GM21423 (cell line): ENCODE results near the gene ZDHHC13.

Experiments used
- ATAC-seq: cut with Tn5 transposase; IDR thresholded peaks from one replicate; pipeline ENCODE4 v1.9.1; 2021; ENCODE audit warnings: mild to moderate bottlenecking, moderate library complexity; ENCODE audit not compliant: unreplicated experiment

ZDHHC13 gene

DNA sequence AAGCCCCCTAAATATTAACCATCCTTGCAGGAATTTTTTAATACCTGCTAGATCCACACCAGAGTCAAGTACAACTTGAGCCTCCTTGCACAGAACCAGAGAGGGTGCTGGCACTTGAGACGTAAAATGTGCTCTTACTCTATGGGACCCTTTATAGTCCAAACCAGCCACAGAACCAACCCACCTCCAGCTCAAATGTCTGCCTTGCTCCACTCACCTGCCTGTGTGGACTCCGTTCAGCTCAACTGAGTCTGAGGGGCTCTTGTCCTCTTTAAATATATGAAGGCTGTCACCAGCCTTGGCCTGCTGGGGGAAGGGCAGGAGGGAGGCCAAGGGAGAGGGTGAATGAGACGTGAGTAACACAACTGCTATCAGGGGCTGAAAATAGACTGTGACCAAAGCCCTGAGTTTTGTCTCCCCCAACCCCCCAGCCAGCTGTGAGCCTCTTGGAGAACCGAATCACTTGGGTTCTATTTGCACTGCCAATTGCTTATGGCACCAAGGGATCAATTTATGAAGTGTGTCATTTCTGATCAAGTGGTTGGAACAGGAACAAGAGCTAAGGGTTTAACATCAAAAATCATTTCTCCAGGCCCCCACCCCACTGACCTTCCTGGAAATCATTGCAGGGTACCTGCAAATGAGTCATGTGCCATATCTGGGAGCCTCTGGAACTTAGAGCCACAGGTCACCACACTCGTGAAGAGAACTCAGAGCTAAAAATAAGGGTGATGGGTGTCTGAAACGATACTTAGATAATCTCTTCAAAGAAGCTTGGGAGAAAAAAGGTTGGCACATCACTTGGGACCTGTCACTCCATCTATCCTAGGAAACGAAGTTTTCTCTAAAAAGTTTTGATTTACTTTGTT lies 85.0 kb downstream of the ZDHHC13 start, which contains the start of gene CSRP3:
Gene CSRP3 (minus strand): TSS at position 247 of the 869 bp plus-strand sequence. CDS start 9,535 bp downstream, outside the sequence.
- no peak for ATAC-seq

DNA sequence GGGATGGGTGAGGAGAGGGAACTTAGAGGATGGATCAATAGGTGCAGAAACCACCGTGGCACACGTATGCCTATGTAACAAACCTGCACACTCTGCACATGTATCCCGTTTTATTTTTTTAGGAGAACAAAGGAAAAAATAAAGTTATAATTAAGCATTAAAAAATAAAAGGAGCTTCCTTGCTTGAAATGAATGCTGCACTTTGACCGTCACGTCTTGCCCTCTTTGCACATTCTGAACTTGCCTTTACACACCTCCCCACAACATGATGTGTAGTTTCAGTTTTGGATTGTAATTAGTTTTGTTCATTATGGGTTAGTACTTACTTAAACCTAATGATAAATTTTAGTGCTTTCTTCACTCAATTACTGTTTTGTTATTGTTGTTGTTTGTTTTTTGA lies 87.9 kb downstream of the ZDHHC13 start:
- no peak for ATAC-seq

DNA sequence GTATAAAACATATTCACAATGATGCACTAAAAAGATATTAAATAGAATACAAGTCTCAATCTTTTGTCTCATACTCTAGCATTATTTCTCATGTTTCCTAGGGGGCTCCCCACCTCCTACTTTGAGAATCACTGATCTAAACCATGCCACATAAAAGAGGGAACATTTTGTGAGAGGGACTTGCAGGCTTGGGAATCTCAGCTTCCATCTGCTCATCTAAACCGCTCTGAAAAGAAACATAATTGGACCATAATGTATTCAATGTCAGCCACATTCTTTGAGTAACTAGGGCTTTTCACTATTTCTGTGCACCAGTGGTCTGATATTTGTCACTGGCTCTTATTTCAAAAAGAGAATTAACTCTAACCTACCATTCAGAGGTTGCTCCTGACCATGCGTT lies 91.2 kb downstream of the ZDHHC13 start:
- no peak for ATAC-seq

DNA sequence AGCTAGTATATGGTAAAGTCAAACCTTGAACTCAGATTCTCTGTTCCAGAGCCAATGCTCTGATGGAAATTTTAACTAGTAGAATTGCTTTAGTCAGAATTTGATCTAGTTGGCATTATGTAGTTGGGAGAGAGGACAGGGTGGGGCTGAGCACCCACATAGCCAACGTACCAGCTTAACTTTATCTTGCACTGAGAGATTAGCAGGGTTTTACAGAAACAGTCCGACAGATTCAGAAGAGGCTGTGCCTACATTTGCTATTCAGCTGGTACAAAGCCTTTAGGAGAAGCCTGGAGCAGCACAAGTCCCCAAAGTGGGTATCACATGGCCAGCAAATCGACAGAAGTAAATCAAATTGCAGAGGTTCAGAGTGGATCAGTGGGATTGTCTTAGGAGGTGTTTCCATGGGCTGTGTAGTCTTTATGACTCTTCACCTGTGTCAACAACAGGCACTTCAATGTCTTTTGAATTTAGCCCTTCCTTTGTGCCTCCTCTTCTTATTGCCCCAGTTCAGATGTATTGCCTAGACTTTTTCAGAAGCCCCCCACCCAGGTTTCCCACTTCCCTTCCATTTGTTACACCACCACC lies 92.1 kb downstream of the ZDHHC13 start:
- no peak for ATAC-seq

DNA sequence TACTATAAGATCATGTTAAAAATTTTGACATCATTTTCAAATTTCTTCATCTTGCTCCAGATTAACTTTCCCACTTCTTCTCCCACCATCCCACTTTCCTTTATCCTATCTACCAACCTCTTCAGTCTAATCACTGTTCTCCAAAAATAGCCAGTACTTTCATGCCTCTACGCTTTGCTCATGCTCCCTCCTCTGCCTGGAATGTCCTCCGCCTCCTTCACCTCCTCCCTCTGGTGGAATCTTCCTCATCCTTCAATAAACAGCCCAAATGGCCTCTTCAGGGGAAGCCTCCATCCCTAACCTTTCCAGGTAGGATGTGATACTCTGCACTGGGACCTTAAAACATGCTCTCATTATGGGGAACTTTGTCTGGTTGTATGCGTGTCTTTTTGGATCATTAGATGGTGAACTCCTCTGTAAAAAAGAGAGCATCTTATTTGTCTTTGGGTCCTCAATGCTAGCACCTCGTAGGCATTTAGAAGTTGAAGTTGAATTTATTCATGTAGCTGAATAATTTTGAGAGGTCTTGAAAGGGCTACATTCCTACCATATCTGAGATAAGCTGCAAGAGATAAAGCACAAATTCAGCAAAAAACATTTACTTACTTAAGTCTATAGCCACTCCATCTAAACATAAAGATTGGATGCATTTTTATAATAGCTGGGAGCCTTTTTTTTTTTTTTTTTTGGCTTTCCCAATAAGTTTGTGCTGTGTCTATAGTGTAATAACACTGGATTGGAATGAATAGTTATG lies 92.8 kb downstream of the ZDHHC13 start:
- ATAC-seq, result no peak

DNA sequence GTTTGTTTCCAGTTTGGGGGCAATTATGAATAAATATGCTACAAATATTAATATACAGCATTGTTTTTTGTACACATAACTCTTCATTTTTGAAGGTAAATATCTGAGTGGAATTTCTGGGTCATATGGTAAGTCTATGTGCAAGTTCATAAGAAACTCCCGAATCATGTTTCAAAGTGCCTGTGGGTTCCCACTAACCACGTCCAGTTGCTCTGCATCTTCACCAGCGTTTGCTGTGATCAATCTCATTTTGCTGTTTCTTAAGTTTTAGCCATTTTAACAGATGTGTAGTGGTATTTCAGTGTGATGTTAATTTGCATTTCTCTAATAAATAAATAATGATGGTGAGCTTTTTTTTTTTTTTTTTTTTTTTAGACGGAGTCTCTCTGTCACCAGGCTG lies 99.1 kb downstream of the ZDHHC13 start:
- no peak for ATAC-seq

DNA sequence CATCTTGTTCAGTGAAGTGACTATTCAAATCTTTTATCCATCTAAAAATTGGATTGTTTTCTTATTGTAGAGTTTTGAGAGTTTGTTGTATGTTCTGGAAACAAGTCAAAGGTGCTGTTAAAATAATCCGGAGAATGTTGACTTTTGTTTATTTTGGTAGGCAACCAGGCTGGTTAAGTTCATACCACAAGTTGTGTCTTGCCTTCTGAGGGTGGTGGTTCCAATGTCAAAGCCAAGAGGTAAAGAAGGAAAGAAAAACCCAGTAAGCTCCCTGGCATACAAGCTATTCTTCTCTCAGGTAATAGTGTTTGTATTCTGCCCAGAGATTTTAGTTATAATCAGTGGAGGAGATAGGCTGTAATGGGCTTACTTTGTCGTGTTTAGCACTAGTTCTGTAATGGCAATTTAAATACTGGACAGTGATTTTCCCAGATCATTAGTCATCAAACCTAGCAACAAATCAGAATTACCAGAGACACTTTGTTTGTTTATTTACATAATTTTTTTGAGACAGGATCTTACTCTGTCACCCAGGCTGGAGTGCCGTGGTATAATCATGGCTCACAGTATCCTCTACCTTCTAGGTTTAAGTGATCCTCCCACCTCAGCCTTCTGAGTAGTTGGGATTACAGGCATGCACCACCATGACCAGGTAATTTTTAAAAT lies 99.9 kb downstream of the ZDHHC13 start:
- ATAC-seq, result no peak

DNA sequence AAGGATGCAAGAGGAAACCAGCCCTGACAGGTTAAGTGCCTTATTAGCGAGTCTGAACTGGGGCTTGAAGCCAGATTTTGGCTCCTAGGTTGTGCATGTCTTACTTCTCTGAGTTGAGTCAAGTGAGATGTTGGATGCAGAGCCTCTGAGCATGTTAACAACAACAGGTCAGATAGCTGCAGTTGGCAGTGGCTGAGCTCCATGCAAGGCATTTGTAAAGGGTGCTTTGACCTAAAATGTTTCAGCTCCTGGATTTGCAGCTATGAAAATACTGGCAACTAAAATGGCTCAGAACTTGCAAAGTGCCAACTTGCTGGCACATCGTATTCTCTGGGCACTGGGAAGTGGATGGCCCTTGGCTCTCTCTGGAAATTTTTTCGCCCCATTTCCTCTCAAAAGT lies 101.2 kb downstream of the ZDHHC13 start:
- ATAC-seq, result no peak

DNA sequence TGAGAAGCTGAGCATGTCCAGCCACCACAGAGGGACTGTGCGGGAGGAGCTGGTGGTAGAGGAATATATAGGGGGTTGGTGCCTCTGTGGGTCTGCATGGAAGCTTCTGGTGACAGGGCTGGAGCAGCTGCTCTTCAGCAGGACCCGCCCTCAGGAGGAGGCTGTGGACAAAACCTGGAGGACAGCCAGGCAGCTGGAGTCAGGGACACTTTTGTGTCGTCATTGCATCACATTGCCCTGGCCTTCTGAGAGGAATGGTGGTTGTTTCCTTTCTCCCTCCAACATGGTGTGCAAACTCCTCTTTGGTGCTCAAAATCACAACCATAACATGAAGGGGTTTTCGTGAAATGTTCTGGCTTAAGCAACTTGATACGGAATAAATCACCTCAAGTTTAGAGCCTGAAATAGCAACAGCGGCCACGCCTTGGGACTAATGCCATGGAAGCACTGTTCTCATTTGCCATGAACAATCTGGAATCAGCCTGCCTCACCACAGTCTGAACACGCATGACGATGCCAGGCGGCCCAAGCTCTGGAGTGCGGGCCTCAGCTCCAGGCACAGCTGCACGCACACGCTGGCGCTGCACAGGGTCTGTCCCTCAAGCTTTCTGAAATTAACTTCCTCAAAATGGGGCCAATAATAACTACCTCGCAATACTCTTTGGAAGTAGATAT lies 102.0 kb downstream of the ZDHHC13 start:
- ATAC-seq, result no peak

DNA sequence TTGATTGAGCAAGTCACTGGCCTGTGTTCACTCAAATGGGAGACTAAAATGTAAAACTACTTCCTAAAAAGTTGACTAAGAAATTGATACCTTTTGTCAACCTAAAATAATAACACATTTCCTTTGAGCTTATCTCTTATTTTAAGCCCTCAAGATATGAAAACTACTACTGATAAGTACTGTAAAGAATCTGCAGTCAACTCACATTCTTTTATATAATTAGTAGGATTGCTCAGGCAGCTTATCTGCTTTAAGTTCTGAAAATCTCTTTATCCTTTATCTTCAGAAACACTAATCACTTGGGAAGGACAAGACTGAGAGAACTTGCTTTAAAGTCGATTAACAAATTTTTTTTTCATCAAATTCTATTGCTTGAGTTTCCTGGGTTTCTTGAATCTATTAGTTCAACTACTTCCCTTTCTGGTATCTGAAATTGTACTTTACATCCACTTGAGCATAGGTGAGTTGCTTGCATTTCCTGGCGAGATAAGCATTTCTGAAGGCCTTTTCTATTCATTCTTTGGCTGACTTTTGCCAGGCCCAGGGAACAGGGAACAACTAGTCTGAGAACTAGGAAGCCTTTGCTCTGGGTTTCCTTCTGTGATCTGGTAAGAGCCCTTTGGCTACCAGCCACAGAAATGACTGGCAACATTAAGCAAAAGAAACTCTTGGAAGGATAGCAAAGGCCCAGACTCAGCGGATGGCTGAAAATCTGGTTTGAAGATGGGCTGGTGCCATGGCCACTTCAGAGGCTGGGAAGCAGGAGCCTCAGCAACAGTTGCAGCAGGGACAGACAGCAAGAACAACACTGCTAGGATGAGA lies 104.1 kb downstream of the ZDHHC13 start:
- ATAC-seq, result no peak

DNA sequence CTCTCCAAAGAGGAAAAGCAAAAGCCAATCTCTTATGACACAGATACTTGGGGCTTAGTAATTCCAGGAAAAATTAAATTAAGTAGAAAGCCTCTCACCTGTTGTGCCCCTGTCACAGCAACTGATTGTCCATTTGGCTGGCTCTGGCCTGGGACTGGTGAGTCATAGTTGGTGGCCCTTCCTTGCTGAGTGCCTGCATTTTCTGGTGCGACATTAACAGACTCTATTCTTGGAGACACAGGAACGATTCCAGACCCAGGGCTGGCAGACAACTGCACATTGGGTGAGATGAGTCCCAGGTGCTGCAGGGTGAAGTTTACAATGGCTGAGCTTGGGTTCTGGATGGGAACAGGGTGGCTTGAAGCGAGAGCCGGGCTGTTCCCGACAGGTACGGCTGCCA lies 108.2 kb downstream of the ZDHHC13 start:
- ATAC-seq, result no peak

DNA sequence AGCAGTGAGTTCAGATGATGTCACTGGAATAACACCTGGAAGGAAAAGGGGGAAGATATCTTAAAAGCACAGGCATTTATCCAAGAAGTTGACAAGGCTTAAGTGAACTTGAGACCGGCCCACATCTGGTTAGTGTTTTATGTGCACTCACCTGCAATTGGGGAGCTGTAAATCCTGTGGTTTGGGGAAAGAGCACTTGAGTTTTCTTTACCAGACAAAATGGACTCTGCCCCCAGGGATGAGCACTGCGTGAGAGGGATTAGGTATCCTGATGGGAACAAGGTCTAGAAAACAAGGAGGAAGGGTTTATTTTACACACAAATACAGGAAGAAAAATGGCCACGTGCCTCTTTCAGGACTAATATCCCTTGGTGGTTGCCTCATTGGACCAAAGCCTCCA lies 108.6 kb downstream of the ZDHHC13 start:
- no peak for ATAC-seq
